Progenitor cell of endocrine pancreas (in vitro differentiated cells): ENCODE data around the gene REPS1. TPM values are rescaled to one million over a fixed set of nuclear protein-coding genes. Genes with fewer than 3 reads are reported as not detected.

ENCODE experiments used
- DNase-seq: peaks from one replicate; pipeline ENCODE4 v3.0.0; 2021; ENCODE audit warnings: low spot score; ENCODE audit not compliant: unreplicated experiment
- H3K27ac Mint-ChIP-seq: 2 replicates; pipeline ENCODE4 v1.8.0; 2021; ENCODE audit warnings: mild to moderate bottlenecking, moderate library complexity, mixed read lengths
- H3K27me3 Mint-ChIP-seq: 2 replicates; pipeline ENCODE4 v1.8.0; 2021; ENCODE audit warnings: mixed read lengths
- H3K36me3 Mint-ChIP-seq: 2 replicates; pipeline ENCODE4 v1.8.0; 2022; ENCODE audit warnings: mixed read lengths; ENCODE audit not compliant: insufficient read depth
- H3K4me1 Mint-ChIP-seq: 2 replicates; pipeline ENCODE4 v1.8.0; 2021; ENCODE audit warnings: low read depth, mixed read lengths
- H3K4me3 Mint-ChIP-seq: 2 replicates; pipeline ENCODE4 v1.8.0; 2021; ENCODE audit warnings: low read depth, mild to moderate bottlenecking, moderate library complexity, mixed read lengths
- H3K9me3 Mint-ChIP-seq: 2 replicates; pipeline ENCODE4 v1.8.0; 2021; ENCODE audit warnings: low read depth, mixed read lengths
- CTCF ChIP-seq: fragments of 200-600 bp; sonication (generic); IDR thresholded peaks from one replicate; pipeline ENCODE4 v1.5.0; 2021; ENCODE audit warnings: antibody characterized with exemption, mild to moderate bottlenecking; ENCODE audit not compliant: unreplicated experiment
- total RNA-seq: library from RNA; stranded (reverse); gene quantifications from 2 replicates; pipeline ENCODE4 v1.2.1, GENCODE V29; 2021

The REPS1 gene
- total RNA-seq, 1 donor from 2014 or later = 60.3 TPM

DNA sequence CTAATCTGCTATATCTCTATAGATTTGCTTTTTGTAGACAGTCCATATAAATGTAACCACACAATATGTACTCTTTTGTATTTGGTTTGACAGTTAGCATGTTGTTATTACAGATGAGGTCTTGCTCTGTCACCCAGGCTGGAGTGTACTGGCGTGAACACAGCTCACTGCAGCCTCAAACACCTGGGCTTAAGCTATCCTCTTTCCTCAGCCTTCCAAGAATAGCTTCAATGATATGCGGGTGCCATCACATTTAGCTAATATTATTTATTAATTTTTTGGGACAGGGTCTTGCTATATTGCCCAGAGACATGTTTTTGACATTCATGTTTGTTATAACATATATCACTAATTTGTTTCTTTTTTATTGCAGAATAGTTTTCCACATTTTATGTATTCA, 10.8 kb downstream of the REPS1 start:
- Mint-ChIP-seq H3K9me3 (no peaks in the 10 kb centered on the region), H3K27ac (no peak overlapping the region), H3K4me3 (no peak overlapping the region), H3K36me3 (peaks cover 2% of the 10 kb centered on the region), H3K27me3 (no peaks in the 10 kb centered on the region), H3K4me1 (peaks cover 20% of the 10 kb centered on the region)
- no peak for DNase-seq
- no peak for TF ChIP-seq CTCF

DNA sequence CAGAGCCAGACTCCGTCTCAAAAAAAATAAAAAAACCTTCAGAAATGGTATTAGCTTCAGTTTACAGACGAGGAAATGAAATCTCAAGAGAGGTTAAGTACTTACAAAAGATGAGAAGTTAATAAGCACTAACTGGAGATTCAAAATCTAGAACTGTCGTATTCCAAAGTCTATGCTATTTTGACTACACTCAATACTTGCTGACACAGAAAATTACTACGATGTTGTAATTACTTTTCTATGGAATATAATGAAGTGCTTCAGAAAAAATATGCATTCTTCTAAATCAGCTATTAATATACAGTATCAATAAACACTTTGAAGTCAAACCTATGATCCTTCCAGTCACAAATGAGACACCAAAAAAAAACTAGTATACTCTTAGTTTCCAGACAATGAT, 12.2 kb downstream of the REPS1 start:
- Mint-ChIP-seq H3K4me1 (peaks cover 27% of the 10 kb centered on the region), H3K36me3 (peaks cover 2% of the 10 kb centered on the region), H3K27me3 (no peaks in the 10 kb centered on the region), H3K9me3 (no peaks in the 10 kb centered on the region), H3K4me3 (no peak overlapping the region), H3K27ac (no peak overlapping the region)
- no peak for TF ChIP-seq CTCF
- no peak for DNase-seq

DNA sequence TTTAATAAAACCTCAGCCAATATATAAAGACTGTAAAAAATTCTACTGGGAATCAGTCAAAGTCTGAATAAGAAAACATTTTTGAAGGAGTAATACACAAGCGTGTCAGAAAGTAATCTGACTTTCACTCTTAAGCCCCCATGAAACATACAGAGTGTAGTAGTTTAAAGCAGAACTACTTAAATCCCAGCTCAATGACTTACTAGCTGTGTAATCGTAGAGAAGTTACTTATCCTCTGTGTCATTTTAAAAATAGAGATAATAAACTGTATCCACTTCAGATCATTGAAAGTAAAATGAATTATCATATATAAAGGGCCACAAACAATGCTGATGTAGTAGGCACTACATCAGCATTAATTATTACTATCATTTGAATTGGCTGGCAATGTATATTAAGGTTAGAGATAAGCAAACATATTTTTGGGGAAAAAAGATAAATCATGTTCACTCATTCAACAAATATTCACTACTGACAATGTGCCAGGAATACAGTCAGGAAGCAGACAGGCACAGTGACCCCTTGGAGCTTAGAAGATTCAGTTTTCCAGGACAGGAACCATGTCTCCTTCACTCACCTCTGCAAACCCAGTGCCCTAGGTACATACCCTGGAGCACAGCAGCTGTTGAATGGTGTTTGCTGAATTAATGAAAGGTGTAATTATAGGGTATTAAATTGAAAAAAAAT, 14.4 kb downstream of the REPS1 start:
- H3K4me3 Mint-ChIP-seq = no peak overlapping the region
- no peak overlapping the region for H3K27ac Mint-ChIP-seq
- H3K36me3 Mint-ChIP-seq = no peaks in the 10 kb centered on the region
- DNase-seq = no peak
- no peaks in the 10 kb centered on the region for H3K9me3 Mint-ChIP-seq
- no peak for TF ChIP-seq CTCF
- peaks cover 23% of the 10 kb centered on the region for H3K4me1 Mint-ChIP-seq
- H3K27me3 Mint-ChIP-seq = no peaks in the 10 kb centered on the region

- peaks cover 27% of the 10 kb centered on the region for H3K4me1 Mint-ChIP-seq
- no peaks in the 10 kb centered on the region for H3K9me3 Mint-ChIP-seq
- peak overlapping the region; percentile 31 for H3K27ac Mint-ChIP-seq
- H3K27me3 Mint-ChIP-seq = no peaks in the 10 kb centered on the region
- TF ChIP-seq CTCF = no peak
- H3K36me3 Mint-ChIP-seq = no peaks in the 10 kb centered on the region
- H3K4me3 Mint-ChIP-seq = no peak overlapping the region
- DNase-seq = no peak
These were observed 15.8 kb downstream of the REPS1 start for GRCh38 chr6:138972226-138972665.

- H3K27me3 Mint-ChIP-seq = no peaks in the 10 kb centered on the region
- no peak for DNase-seq
These were observed 16.5 kb downstream of the REPS1 start for GRCh38 chr6:138971601-138972000.

More at GRCh38 chr6:138971601-138972000, 16.5 kb downstream of the REPS1 start:
- H3K4me3 Mint-ChIP-seq = no peak overlapping the region
- no peak for TF ChIP-seq CTCF
- no peaks in the 10 kb centered on the region for H3K9me3 Mint-ChIP-seq
- H3K27ac Mint-ChIP-seq = no peak overlapping the region
- H3K36me3 Mint-ChIP-seq = no peaks in the 10 kb centered on the region
- peaks cover 28% of the 10 kb centered on the region for H3K4me1 Mint-ChIP-seq
